ENCODE results near the gene USP28.
"Not testable (repeated sequence)": the region's sequence is repeated elsewhere in the genome, so short reads cannot be mapped to it uniquely, and the experiment has no call there.

Gene USP28

DNA sequence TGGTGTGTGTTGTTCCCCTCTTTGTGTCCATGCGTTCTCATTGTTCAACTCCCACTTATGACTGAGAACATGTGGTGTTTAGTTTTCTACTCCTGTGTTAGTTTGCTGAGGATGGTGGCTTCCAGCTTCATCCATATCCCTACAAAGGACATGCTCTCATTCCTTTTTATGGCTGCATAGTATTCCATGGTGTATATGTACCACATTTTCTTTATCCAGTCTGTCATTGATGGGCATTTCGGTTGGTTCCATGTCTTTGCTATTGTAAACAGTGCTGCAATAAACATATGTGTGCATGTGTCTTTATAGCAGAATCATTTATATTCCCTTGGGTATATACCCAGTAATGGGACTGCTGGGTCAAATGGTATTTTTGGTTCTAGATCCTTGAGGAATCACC lies 112.3 kb downstream of the USP28 start:
- DNase-seq, result not testable (repeated sequence)

DNA sequence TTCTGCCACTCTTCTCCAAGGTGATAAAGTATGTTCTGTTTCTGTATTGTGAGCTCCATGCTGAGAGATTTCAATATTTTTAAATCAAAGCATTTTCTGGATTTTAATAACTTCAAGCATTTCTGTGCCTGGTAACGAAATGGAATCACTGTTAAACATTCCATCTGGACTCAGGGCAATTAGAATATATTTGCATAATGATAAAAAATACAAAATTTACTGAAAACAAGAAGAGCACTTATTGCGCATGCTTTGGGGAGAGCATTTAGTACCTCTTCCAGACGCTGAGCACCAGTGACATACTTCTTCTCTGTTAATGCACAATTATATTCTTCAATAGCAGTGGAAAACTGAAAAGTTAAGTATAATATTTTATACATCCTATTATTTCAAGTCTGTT lies 115.1 kb downstream of the USP28 start:
- no peak for DNase-seq

DNA sequence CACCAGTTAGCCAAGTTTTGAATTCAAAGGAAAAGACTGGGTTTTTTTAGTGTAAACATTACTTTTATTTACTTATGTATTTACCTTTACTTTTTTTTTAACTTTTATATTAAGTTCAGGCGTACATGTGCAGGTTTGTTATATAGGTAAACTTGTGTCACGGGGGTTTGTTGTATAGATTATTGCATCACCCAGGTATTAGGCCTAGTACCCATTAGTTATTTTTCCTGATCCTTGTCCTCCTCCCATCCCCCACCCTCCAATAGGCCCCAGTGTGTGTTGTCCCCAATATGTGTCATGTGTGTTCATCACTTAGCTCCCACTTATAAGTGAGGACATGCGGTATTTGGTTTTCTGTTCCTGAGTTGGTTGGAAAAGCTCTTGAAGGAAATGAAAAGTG lies 122.4 kb downstream of the USP28 start:
- DNase-seq, result no peak
